OCI-LY7 (cell line): ENCODE results near the gene TUBB1.

Experiments used
- CTCF ChIP-seq: fragments of 200-600 bp; sonication (generic); conservative IDR thresholded peaks from 2 replicates; pipeline ENCODE4 v1.5.1; 2014; ENCODE audit warnings: mild to moderate bottlenecking, antibody characterized with exemption, low read length, moderate library complexity, mixed read lengths
- EZH2phosphoT487 ChIP-seq: fragments of 200-600 bp; sonication (generic); IDR thresholded peaks from 2 replicates; pipeline ENCODE4 v1.6.1; 2018; ENCODE audit warnings: low read depth, borderline replicate concordance, mild to moderate bottlenecking, mixed run types, antibody characterized with exemption, low read length, moderate library complexity, mixed read lengths

- TF ChIP-seq CTCF (no peak), EZH2phosphoT487 (no peak)
These were observed 25.6 kb upstream of the TUBB1 start for GRCh38 chr20:58993332-58994248.
